ENCODE measurements around the gene HABP4.
"Not testable (repeated sequence)": the region's sequence is repeated elsewhere in the genome, so short reads cannot be mapped to it uniquely, and the experiment has no call there.

The HABP4 gene

DNA sequence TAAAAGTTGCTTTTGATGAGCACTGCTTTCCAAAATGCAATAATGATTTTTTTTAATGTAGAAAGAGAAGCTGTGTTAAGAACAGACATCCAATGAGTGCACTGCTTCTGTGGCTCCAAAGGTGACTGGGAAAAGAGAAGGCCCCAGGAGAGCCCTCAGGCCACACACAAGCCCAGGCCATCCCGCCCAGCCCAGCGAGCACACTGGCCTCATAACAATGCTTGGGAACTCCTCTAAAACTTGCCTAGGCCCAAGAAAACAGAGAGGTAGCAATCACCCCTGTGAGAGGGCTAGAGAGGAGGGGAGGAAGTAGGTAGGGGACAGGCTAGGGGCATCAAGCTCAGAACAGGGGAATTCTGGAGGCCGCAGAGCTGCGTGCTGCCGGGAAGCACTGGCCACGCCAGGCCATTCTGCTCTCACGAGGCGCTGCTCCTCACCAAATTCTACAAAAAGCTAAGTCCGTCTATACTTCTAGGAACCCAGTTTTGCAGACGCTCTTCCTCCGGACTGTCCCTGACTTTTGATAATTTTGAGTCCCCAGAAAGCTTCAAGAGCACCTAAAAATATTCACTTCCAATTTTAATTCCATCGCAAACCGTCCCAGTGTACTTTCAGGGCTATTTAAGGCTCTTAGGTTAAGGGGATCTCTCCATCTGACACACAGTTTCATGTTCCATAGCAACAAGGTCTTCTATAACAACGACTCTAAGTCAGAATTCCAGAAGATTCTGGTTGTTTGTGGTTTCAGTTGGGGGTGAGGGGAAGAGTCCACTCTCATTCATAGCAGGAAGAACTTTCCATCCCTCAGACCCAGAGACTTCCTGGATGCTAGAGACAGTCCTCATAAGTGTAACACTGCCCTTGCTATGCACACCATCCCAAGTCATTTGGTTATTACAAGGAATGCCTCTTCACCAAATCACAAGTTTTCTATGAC is 51.0 kb downstream of the HABP4 start:
- no peak for TF ChIP-seq SPI1 (IDR thresholded peaks at IDR 0.05; ENCODE audit: low read depth, low read length)
- TF ChIP-seq POLR2A (IDR thresholded peaks at IDR 0.05; ENCODE audit: low read depth, low read length), result no peak
- TF ChIP-seq POU2F2 (IDR thresholded peaks at IDR 0.05; ENCODE audit: low read depth, low read length), result no peak
- TF ChIP-seq TAF1 (IDR thresholded peaks at IDR 0.05; ENCODE audit: low read depth, low read length), result no peak
- TF ChIP-seq POLR2AphosphoS5 (IDR thresholded peaks at IDR 0.05; ENCODE audit: low read depth, low read length), result no peak
- TF ChIP-seq PAX5 (IDR thresholded peaks at IDR 0.05; ENCODE audit: insufficient read depth, low read length, severe bottlenecking), result no peak
- no peak for FAIRE-seq
- no peak for DNase-seq (ENCODE audit: insufficient read length, low spot score)

DNA sequence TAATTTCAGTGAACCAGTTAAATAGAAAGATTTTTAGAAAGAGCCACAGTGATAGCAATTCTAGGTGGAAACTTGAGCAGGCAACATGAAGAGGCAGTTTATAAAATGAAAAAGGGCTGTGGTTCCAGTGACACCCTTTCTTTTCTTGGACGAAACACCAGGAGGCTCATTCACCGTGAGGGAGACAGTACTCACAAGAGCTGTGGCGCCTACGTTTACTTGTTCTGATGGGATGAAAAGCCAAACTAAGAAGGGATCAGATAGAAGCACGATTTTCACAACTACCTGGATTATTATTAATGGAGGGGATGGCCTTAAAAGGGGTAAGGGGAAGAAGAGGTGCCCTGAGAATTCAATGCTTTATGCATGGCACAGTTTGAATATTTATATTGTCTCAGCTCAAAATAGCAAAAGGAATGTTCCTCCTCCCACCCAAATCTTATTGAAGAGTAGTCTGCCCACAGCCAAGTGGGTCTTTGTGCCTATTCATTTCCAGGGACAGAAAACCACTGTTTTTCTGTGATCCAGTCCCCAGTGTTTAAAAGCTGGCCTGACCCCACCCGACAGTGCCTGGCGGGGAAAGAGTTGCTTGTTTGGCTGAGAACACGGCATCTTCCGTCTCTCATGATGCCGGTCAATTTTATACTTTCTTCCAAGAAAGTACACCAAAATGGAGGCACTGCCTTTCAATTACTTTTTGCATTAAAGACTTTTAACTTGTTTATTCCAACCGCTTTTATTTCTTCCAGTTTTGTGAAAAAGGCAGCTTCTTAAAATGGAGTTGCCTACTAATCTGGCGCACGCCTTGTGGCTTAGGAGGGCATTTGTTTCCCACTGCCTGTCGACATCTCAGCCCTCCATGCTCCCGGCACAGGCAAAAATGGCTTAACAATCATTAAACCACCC is 51.9 kb downstream of the HABP4 start:
- DNase-seq (ENCODE audit: insufficient read length, low spot score), result no peak
- FAIRE-seq, result no peak
- TF ChIP-seq PAX5 (IDR thresholded peaks at IDR 0.05; ENCODE audit: insufficient read depth, low read length, severe bottlenecking) (no peak), POLR2AphosphoS5 (IDR thresholded peaks at IDR 0.05; ENCODE audit: low read depth, low read length) (no peak), POU2F2 (IDR thresholded peaks at IDR 0.05; ENCODE audit: low read depth, low read length) (no peak), POLR2A (IDR thresholded peaks at IDR 0.05; ENCODE audit: low read depth, low read length) (no peak), SPI1 (IDR thresholded peaks at IDR 0.05; ENCODE audit: low read depth, low read length) (no peak), TAF1 (IDR thresholded peaks at IDR 0.05; ENCODE audit: low read depth, low read length) (no peak)

DNA sequence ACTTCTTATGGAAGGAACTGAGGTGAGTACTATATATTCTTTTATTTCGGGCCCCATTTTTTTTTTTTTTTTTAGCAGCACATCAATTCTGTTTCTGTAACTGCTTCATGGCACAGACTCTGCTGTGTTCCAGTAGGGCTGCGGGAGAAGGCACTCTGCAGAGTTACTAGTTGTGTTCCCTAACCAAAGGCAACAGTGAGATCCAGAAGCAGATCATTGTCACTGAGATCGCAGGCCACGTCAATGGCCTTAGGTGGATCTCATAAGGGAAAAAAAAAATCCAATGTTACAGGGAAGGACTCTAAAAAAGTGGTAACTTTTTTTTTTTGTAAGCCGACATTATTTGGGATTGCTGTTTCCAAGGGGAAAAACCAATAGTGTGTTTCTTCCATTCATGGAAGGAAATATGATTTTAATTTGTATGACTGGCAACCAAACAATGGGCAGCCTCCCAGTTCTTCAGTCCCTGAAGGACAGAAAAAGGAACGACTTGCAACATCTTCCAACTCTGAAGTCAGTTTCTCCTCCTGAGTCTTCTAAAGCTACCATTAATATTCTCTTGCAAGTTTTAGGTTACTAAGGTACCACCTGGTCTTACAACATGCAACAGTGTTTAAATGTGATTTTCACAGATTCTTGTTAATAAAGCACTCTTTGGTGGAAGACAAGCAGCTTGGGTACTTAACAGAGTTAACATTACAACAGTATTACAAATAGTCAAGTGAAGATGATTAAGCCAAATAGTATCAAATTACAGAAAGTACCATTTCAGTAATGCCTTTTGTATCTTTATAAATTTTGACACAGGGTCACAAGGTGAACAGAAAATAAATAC is 52.8 kb downstream of the HABP4 start:
- no peak for FAIRE-seq
- no peak for DNase-seq (ENCODE audit: insufficient read length, low spot score)
- TF ChIP-seq POU2F2 (IDR thresholded peaks at IDR 0.05; ENCODE audit: low read depth, low read length) (no peak), POLR2A (IDR thresholded peaks at IDR 0.05; ENCODE audit: low read depth, low read length) (no peak), PAX5 (IDR thresholded peaks at IDR 0.05; ENCODE audit: insufficient read depth, low read length, severe bottlenecking) (no peak), TAF1 (IDR thresholded peaks at IDR 0.05; ENCODE audit: low read depth, low read length) (no peak), SPI1 (IDR thresholded peaks at IDR 0.05; ENCODE audit: low read depth, low read length) (no peak), POLR2AphosphoS5 (IDR thresholded peaks at IDR 0.05; ENCODE audit: low read depth, low read length) (no peak)

DNA sequence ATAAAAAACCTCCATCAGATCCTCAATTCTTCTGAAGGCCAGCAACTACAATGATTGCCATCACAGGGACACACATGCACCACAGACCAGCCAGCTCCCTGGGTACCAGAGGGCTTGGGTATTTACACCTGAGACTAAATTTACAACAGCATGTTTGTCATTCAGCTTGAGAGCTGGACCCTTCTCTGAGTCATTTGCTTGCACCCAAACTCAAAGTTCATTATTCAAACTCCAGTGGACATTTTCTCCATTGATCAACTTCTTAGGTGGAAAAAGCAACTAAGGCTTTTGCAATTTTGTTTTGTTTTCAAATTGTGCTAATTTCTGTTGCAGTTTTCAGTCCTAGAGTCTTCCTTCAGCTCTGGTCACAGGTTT is 53.4 kb downstream of the HABP4 start:
- not testable (repeated sequence) for DNase-seq (ENCODE audit: insufficient read length, low spot score); FAIRE-seq

DNA sequence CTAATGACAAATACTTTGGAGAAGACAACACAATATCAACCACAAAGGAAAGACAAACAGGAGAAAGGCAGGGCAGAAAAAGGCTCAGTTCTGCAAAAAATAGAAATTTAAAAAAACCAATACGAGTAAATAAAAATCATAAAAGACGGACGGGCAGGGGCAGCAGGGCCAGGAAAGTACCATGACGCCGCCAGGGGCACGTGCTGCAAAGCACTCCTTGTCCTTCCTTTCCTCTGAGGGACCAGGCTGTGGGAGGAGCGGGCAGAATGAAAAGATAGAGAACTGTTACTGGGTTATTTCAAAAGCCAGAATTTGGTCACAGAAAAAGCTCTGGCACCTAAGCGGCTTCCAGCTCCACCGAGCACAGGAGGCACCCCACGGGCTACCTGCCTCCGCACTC is 53.9 kb downstream of the HABP4 start:
- TF ChIP-seq TAF1 (IDR thresholded peaks at IDR 0.05; ENCODE audit: low read depth, low read length), result no peak
- TF ChIP-seq PAX5 (IDR thresholded peaks at IDR 0.05; ENCODE audit: insufficient read depth, low read length, severe bottlenecking), result no peak
- no peak for TF ChIP-seq POLR2A (IDR thresholded peaks at IDR 0.05; ENCODE audit: low read depth, low read length)
- no peak for TF ChIP-seq SPI1 (IDR thresholded peaks at IDR 0.05; ENCODE audit: low read depth, low read length)
- TF ChIP-seq POU2F2 (IDR thresholded peaks at IDR 0.05; ENCODE audit: low read depth, low read length), result no peak
- no peak for TF ChIP-seq POLR2AphosphoS5 (IDR thresholded peaks at IDR 0.05; ENCODE audit: low read depth, low read length)
- FAIRE-seq, result no peak
- DNase-seq (ENCODE audit: insufficient read length, low spot score), result no peak

DNA sequence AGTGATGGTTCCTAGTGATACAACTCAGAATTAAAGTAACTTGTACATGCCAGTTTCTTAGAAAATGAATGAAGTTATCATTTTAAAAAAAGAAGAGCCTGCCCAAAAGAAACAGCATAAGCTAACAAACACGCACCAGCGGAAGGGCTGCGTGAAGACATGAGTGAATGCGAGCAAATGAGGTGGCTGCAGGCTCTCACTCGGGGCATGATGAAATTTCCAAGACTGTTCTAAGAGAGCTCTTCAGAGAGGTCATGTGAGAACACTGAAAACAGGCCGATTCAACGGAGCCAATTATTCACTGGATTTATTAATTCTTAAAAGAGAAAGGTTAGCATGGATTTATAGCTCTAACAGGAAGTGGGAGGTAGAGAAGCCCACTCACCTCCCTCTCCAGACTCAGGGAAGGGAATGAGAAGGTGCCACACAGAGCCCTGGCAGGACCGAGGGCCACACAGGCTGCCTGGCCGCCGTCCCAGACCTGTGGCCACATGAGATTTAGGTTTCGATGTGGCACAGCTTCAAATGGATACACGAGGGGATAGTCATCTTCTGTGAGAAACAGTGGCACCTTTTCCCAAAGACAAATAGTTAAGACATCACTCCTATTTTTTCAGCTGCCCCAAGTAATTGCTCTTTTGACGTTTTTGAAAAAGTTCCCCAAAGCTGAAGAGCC is 55.5 kb downstream of the HABP4 start:
- DNase-seq (ENCODE audit: insufficient read length, low spot score) (no peak), FAIRE-seq (no peak)
- TF ChIP-seq POLR2AphosphoS5 (IDR thresholded peaks at IDR 0.05; ENCODE audit: low read depth, low read length) (no peak), SPI1 (IDR thresholded peaks at IDR 0.05; ENCODE audit: low read depth, low read length) (no peak)

DNA sequence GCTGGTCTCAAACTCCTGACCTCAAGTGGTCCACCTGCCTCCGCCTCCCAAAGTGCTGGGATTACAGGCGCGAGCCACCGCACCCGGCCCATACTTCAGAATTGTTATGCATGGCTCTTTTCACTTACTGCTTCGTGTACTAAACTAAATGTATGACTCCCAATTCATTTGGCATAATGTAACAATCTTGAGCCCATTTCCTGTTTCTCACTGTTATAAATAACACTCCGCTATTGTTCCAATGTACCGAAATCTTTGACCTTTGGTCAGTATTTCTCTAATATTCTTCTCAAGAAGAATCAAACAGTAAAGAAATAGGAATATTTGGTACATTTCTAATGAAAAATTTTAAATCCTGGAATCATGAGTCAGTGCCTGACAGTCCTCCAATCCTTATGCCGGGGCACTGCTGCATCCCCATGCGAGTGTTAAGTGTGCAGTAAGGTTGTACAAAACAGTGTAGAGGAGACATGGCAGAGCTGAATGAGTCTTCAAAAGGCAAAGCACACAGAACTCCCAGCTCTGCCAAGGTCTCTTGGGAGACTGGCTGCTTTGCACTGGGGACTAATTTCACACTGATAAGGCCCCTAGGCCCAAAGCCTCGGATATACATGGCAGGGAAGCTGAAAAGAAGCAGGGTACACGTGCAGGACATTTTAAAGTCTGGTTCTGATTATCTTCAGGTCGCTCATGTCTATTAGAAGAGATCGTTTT is 58.4 kb downstream of the HABP4 start:
- no peak for FAIRE-seq
- no peak for DNase-seq (ENCODE audit: insufficient read length, low spot score)
- no peak for TF ChIP-seq POU2F2 (IDR thresholded peaks at IDR 0.05; ENCODE audit: low read depth, low read length)
- no peak for TF ChIP-seq POLR2A (IDR thresholded peaks at IDR 0.05; ENCODE audit: low read depth, low read length)
- no peak for TF ChIP-seq PAX5 (IDR thresholded peaks at IDR 0.05; ENCODE audit: insufficient read depth, low read length, severe bottlenecking)
- TF ChIP-seq TAF1 (IDR thresholded peaks at IDR 0.05; ENCODE audit: low read depth, low read length), result no peak
- TF ChIP-seq POLR2AphosphoS5 (IDR thresholded peaks at IDR 0.05; ENCODE audit: low read depth, low read length), result no peak
- no peak for TF ChIP-seq SPI1 (IDR thresholded peaks at IDR 0.05; ENCODE audit: low read depth, low read length)

DNA sequence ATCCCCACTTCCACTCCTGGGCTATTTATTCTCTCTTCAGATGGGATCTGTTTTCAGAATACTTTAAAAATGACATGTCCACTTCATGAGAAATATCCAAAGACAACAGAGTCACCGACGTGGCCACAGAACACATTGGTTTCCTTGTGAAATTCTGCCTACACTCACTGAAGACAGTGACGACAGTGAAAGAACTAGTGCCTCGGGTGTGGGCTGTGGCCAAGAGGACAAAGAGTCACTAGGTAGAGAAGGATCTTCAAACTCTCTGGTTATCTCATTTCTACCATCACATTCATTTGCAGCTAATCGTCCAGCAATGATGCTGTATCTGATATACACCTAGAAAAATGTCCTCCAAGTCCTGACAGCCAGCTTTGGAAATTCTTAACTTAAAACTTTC is 59.1 kb downstream of the HABP4 start:
- FAIRE-seq (no peak), DNase-seq (ENCODE audit: insufficient read length, low spot score) (no peak)
- TF ChIP-seq POLR2A (IDR thresholded peaks at IDR 0.05; ENCODE audit: low read depth, low read length) (no peak), TAF1 (IDR thresholded peaks at IDR 0.05; ENCODE audit: low read depth, low read length) (no peak), POLR2AphosphoS5 (IDR thresholded peaks at IDR 0.05; ENCODE audit: low read depth, low read length) (no peak), POU2F2 (IDR thresholded peaks at IDR 0.05; ENCODE audit: low read depth, low read length) (no peak), PAX5 (IDR thresholded peaks at IDR 0.05; ENCODE audit: insufficient read depth, low read length, severe bottlenecking) (no peak), SPI1 (IDR thresholded peaks at IDR 0.05; ENCODE audit: low read depth, low read length) (no peak)
